GM20000 (cell line): ENCODE results near the gene GTSE1.

Source experiments
- DNase-seq: peaks from one replicate; pipeline ENCODE4 v3.0.0; 2012; ENCODE audit warnings: low spot score
- CTCF ChIP-seq: IDR thresholded peaks from 2 replicates; pipeline ENCODE4 v1.5.1; 2012; ENCODE audit warnings: mild to moderate bottlenecking, control low read depth; ENCODE audit errors: extremely low read depth, missing control alignments

GTSE1 gene

DNA sequence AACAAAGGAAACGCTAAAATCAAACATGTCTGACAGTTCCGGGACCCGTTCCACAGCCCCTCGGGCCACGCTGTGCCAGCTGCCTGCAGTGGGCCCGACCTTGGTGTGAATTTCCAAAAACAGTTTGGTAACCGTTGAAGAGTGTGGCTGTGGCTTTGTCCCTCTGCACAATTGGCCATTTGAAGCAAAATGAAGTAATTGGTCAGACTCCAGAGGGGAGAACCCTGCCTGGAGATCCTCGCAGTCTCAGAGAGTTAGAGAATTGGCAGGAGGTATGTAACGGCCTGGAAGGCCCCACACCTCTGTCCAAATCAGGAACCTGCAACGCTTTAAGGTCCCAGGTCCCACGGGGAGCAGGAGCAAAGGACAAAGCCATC is 65.1 kb downstream of the GTSE1 start:
- DNase-seq: no peak
- no peak for TF ChIP-seq CTCF

GRCh38 chr22:46362203-46362933 is 65.7 kb downstream of the GTSE1 start:
- no peak for DNase-seq
- TF ChIP-seq CTCF: no peak

DNA sequence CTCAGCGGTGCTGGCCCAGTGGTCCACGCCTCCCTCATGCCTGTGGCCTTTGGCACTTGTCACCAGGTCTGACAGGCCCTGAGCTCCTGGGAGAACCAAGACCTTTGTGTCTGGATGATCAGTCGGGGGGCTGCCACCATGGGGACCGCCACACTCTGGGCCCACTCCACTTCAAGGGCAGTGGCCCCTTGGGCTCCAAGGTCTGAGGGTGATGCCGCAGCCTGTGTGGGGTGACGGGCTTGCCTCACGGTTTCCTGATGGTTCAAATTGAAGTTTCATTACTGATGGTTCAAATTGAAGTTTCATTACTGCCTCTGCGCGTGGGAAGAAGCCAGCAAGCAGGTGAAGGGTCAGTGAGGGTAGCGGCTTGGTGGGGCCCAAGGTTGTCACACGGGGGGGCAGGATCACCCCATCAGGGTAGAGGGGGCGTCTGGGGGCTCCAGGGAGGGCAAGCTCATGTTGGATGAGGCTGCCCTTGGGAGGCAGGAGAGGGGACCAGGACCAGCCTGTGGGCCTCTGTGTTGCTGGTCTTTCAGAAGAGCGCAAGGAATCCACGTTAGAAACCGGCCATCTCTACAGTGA is 66.4 kb downstream of the GTSE1 start:
- DNase-seq: no peak
- TF ChIP-seq CTCF: no peak

DNA sequence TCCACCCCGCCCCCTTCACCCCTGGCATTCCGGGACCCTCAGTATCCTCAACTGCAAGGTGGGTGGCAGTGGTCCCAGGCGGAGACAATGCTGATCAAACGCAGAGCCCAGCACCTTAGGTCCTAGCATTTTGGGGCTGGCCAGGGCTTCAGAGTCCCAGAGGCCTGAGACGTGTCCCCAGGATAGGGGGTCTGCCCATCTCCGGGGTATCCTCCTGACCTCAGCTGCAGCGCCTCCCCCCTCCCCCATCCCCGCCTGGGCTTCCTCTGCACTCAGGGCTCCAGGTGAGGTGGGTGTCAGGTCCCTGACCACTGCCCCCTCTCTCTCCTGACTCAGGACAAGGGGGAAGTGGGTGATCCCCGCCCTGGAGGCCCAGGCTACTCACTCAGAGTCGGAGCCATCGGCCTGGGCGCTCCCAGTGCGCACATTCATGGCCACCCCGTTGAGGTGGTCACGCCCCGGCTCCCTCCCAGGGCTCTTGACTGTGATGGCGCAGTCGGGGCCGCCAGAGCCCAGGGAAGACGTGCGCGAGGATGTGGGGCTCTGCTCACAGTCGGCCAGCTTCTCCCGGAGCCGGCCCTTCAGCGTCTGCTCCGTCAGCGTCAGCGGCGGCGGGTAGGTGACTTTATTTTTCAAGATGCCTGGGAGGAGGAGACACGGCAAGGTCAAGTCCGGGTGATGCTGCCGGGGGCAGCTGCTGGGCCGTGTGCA is 67.1 kb downstream of the GTSE1 start:
- DNase-seq: no peak
- no peak for TF ChIP-seq CTCF

GRCh38 chr22:46364341-46365165 is 67.9 kb downstream of the GTSE1 start:
- no peak for DNase-seq
- TF ChIP-seq CTCF: no peak

DNA sequence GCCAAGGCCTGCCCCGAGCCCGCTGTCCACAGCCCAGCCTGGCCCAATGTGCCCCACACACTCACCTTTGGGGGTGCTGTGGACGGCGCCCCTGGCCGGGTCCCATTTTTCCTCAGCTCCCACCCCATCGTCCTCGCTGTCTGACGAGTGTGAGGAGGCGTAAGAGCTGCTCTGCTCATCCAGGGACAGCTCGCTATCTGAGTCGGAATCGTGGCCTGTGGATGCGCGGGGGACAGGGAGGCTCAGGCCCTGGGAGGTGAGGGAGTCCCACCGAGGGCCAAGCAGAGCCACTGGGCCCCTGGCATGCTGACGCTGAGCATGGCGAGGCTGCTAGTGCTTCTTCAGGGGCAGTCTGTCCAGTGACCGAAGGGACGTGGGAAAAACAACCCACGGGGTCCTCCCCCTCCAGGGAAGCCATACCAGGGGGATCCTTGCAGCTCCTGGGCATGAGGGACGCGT is 68.5 kb downstream of the GTSE1 start:
- no peak for DNase-seq
- no peak for TF ChIP-seq CTCF
